Measurements from ENCODE around the gene TMEM270.

TMEM270 gene

GRCh38 chr7:73885433-73885974, 24.5 kb downstream of the TMEM270 start:
- DNase-seq (ENCODE audit: low read depth in 2 of 3, low spot score in 2 of 3), result no peak

GRCh38 chr7:73885975-73886798, 25.2 kb downstream of the TMEM270 start:
- DNase-seq (ENCODE audit: low read depth in 2 of 3, low spot score in 2 of 3), result no peak

- no peak for DNase-seq (ENCODE audit: low read depth in 2 of 3, low spot score in 2 of 3)
Observed at GRCh38 chr7:73887762-73888161, 26.8 kb downstream of the TMEM270 start.

GRCh38 chr7:73888959-73889358, 28.0 kb downstream of the TMEM270 start:
- DNase-seq (ENCODE audit: low read depth in 2 of 3, low spot score in 2 of 3), result no peak

GRCh38 chr7:73890555-73891147, 29.7 kb downstream of the TMEM270 start:
- DNase-seq (ENCODE audit: low read depth in 2 of 3, low spot score in 2 of 3), result no peak

- no peak for DNase-seq (ENCODE audit: low read depth in 2 of 3, low spot score in 2 of 3)
Observed at GRCh38 chr7:73891178-73891885, 30.4 kb downstream of the TMEM270 start.

GRCh38 chr7:73892003-73892999, 31.3 kb downstream of the TMEM270 start:
- no peak for DNase-seq (ENCODE audit: low read depth in 2 of 3, low spot score in 2 of 3)

GRCh38 chr7:73893342-73894101, 32.6 kb downstream of the TMEM270 start:
- no peak for DNase-seq (ENCODE audit: low read depth in 2 of 3, low spot score in 2 of 3)

- no peak for DNase-seq (ENCODE audit: low read depth in 2 of 3, low spot score in 2 of 3)
Observed at GRCh38 chr7:73894166-73894565, 33.2 kb downstream of the TMEM270 start.

- no peak for DNase-seq (ENCODE audit: low read depth in 2 of 3, low spot score in 2 of 3)
Observed at GRCh38 chr7:73894733-73895551, 34.0 kb downstream of the TMEM270 start.

GRCh38 chr7:73895626-73896025, 34.7 kb downstream of the TMEM270 start:
- no peak for DNase-seq (ENCODE audit: low read depth in 2 of 3, low spot score in 2 of 3)

- no peak for DNase-seq (ENCODE audit: low read depth in 2 of 3, low spot score in 2 of 3)
Observed at GRCh38 chr7:73896454-73896853, 35.5 kb downstream of the TMEM270 start.

- no peak for DNase-seq (ENCODE audit: low read depth in 2 of 3, low spot score in 2 of 3)
Observed at GRCh38 chr7:73899731-73900142, 38.8 kb downstream of the TMEM270 start.

GRCh38 chr7:73900286-73900685, 39.3 kb downstream of the TMEM270 start:
- DNase-seq (ENCODE audit: low read depth in 2 of 3, low spot score in 2 of 3), result no peak

- no peak for DNase-seq (ENCODE audit: low read depth in 2 of 3, low spot score in 2 of 3)
Observed at GRCh38 chr7:73901231-73901822, 40.4 kb downstream of the TMEM270 start.

GRCh38 chr7:73901823-73902597, 41.1 kb downstream of the TMEM270 start:
- DNase-seq (ENCODE audit: low read depth in 2 of 3, low spot score in 2 of 3), result no peak

GRCh38 chr7:73903321-73904218, 42.6 kb downstream of the TMEM270 start:
- no peak for DNase-seq (ENCODE audit: low read depth in 2 of 3, low spot score in 2 of 3)
